Panc1 (cell line): ENCODE results near the gene ELFN1. TPM values are rescaled to one million over a fixed set of nuclear protein-coding genes. Genes with fewer than 3 reads are reported as not detected.
A peak's percentile ranks its signal among the peaks of the same experiment; 100 is the strongest.

ENCODE experiments used
- ATAC-seq: fragments of 200-7000 bp; cut with Tn5 transposase; 2 replicates; pipeline ENCODE4 v1.9.1; 2020; ENCODE audit warnings: mild to moderate bottlenecking, moderate library complexity
- BruUV-seq: library from RNA; stranded (reverse); fragments of 400-500 nt; replicated peaks from 2 replicates; lab custom pipeline; 2021; lab: Mats Ljungman, UMichigan
- CTCF ChIA-PET: fragments of 300-600 bp; sonication (Branson Sonifier 250); formaldehyde crosslinking; loops from one replicate; lab custom pipeline; 2022; ENCODE audit warnings: antibody characterized with exemption; lab: Charles Lee
- POLR2A ChIA-PET: fragments of 300-600 bp; sonication (Branson Sonifier 250); formaldehyde crosslinking; loops from one replicate; lab custom pipeline; 2022; ENCODE audit warnings: antibody characterized with exemption; lab: Charles Lee
- DNase-seq: peaks from one replicate; pipeline ENCODE4 v3.0.0-alpha.2; 2010; ENCODE audit warnings: low read depth, low spot score
- H3K27ac ChIP-seq: 2 replicates; pipeline ENCODE4 v1.5.1; 2011; ENCODE audit warnings: mild to moderate bottlenecking, low read length, inconsistent platforms
- H3K27me3 ChIP-seq: fragments of 200-500 bp; sonication (Bioruptor generic); 2 replicates; pipeline ENCODE4 v1.6.0; 2014; ENCODE audit warnings: low read length, inconsistent platforms; ENCODE audit not compliant: control insufficient read depth, insufficient read depth
- H3K36me3 ChIP-seq: fragments of 200-500 bp; sonication (Bioruptor generic); 2 replicates; pipeline ENCODE4 v1.5.1; 2014; ENCODE audit warnings: inconsistent platforms, mild to moderate bottlenecking, low read length, moderate library complexity; ENCODE audit not compliant: control insufficient read depth, insufficient read depth
- H3K4me1 ChIP-seq: 2 replicates; pipeline ENCODE4 v1.5.1; 2011; ENCODE audit warnings: inconsistent platforms, mild to moderate bottlenecking, low read length, moderate library complexity; ENCODE audit not compliant: control insufficient read depth, insufficient read depth
- H3K4me3 ChIP-seq, 2 experiments: 2 replicates each; pipeline ENCODE4 v1.5.1; 2011 to 2012; ENCODE audit warnings: low read depth in 2 of 2, low read length in 2 of 2, mild to moderate bottlenecking in 2 of 2, inconsistent platforms in 1 of 2, moderate library complexity in 1 of 2
- H3K9me3 ChIP-seq: fragments of 200-500 bp; sonication (Bioruptor generic); 2 replicates; pipeline ENCODE4 v1.5.1; 2014; ENCODE audit warnings: low read depth, mild to moderate bottlenecking, inconsistent platforms, low read length, moderate library complexity; ENCODE audit not compliant: control insufficient read depth, insufficient read depth
- CTCF ChIP-seq: fragments of 450-650 bp; IDR thresholded peaks from 2 replicates; pipeline ENCODE4 v1.5.1; 2017; ENCODE audit warnings: mild to moderate bottlenecking
- POLR2AphosphoS5 ChIP-seq: IDR thresholded peaks from 2 replicates; pipeline ENCODE4 v1.6.1; 2012; ENCODE audit warnings: mild to moderate bottlenecking, low read depth, low read length, moderate library complexity
- REST ChIP-seq, 2 experiments: IDR thresholded peaks; 2 replicates each; pipeline ENCODE4 v1.6.1; 2011 to 2012; ENCODE audit warnings: low read depth in 2 of 2, control low read depth in 1 of 2, low read length in 1 of 2, mild to moderate bottlenecking in 1 of 2, moderate library complexity in 1 of 2; ENCODE audit not compliant: insufficient read depth in 1 of 2
- SIN3A ChIP-seq: IDR thresholded peaks from 2 replicates; pipeline ENCODE4 v1.6.1; 2012; ENCODE audit warnings: low read depth, mild to moderate bottlenecking, low read length, moderate library complexity, borderline replicate concordance; ENCODE audit not compliant: insufficient read depth
- TCF7L2 ChIP-seq: IDR thresholded peaks from 2 replicates; pipeline ENCODE4 v1.6.1; 2011; ENCODE audit warnings: mild to moderate bottlenecking, low read depth, low read length, inconsistent platforms
- in situ Hi-C: cut with HindIII; loops from 2 replicates; pipeline ENCODE4 v1.10.0; 2016; ENCODE audit warnings: low sequenced_read_pairs, low pct_unique_long_range_greater_than_20kb
- intact Hi-C: fragments of 100-400 bp; cut with micrococcal nuclease; formaldehyde crosslinking; loops from one replicate; pipeline ENCODE4 v1.10.0; 2022; ENCODE audit not compliant: unreplicated experiment
- total RNA-seq: library from RNA; stranded (reverse); gene quantifications from one replicate; pipeline ENCODE4 v1.2.1, GENCODE V29; 2021; ENCODE audit not compliant: unreplicated experiment

The ELFN1 gene
- total RNA-seq, 1 experiment from 2014 or later: 39.0 TPM

GRCh38 chr7:1787241-1787640 is 117.2 kb downstream of the ELFN1 start:
- ATAC-seq: peak; percentile 47; the same call in 1 of the 2 replicates

GRCh38 chr7:1787681-1788235 is 117.7 kb downstream of the ELFN1 start:
- Histone ChIP-seq H3K27me3 (no peaks in the 10 kb centered on the region; the same call in 1 of the 2 replicates), H3K4me3 (no peak overlapping the region), H3K9me3 (no peaks in the 10 kb centered on the region; the same call in 1 of the 2 replicates), H3K36me3 (no peaks in the 10 kb centered on the region), H3K4me1 (no peaks in the 10 kb centered on the region), H3K27ac (no peak overlapping the region)
- TF ChIP-seq REST (IDR thresholded peaks at IDR 0.05; ENCODE audit: insufficient read depth in 1 of 2, low read depth in 2 of 2, low read length in 1 of 2) (no peak), POLR2AphosphoS5 (no peak), TCF7L2 (no peak), CTCF (no peak), SIN3A (no peak)
- no peak for DNase-seq
- in situ Hi-C loops: no loop called here
- ChIA-PET CTCF (no interaction called here), POLR2A (no interaction called here)
- no peak for ATAC-seq
- BruUV-seq: no TSS peak
- intact Hi-C loops: no loop called here

More at GRCh38 chr7:1787241-1787640, 117.2 kb downstream of the ELFN1 start:
- intact Hi-C loops: no loop called here
- CTCF ChIA-PET: no interaction called here
- POLR2A ChIA-PET: no interaction called here
- Histone ChIP-seq H3K36me3 (no peaks in the 10 kb centered on the region), H3K4me3 (no peak overlapping the region), H3K27ac (no peak overlapping the region), H3K27me3 (no peaks in the 10 kb centered on the region; the same call in 1 of the 2 replicates), H3K9me3 (no peaks in the 10 kb centered on the region; the same call in 1 of the 2 replicates), H3K4me1 (no peaks in the 10 kb centered on the region)
- in situ Hi-C loops: no loop called here
- BruUV-seq: no TSS peak
- no peak for TF ChIP-seq POLR2AphosphoS5
- no peak for TF ChIP-seq REST (IDR thresholded peaks at IDR 0.05; ENCODE audit: insufficient read depth in 1 of 2, low read depth in 2 of 2, low read length in 1 of 2)
- TF ChIP-seq TCF7L2: no peak
- TF ChIP-seq SIN3A: no peak
- TF ChIP-seq CTCF: no peak
- no peak for DNase-seq
